Glutamatergic neuron (in vitro differentiated cells): ENCODE data around the gene TADA2A. TPM values are rescaled to one million over a fixed set of nuclear protein-coding genes. Genes with fewer than 3 reads are reported as not detected.

Experiments
- DNase-seq: peaks from one replicate; pipeline ENCODE4 v3.0.0; 2022
- H3K27ac Mint-ChIP-seq: one replicate; pipeline ENCODE4 v1.8.0; 2020; ENCODE audit warnings: mild to moderate bottlenecking, mixed read lengths, inconsistent platforms; ENCODE audit not compliant: unreplicated experiment
- H3K27me3 Mint-ChIP-seq: one replicate; pipeline ENCODE4 v1.8.0; 2020; ENCODE audit warnings: mild to moderate bottlenecking, moderate library complexity, mixed read lengths, inconsistent platforms; ENCODE audit not compliant: unreplicated experiment
- H3K36me3 Mint-ChIP-seq: one replicate; pipeline ENCODE4 v1.8.0; 2020; ENCODE audit warnings: mild to moderate bottlenecking, mixed read lengths, inconsistent platforms; ENCODE audit not compliant: unreplicated experiment
- H3K4me1 Mint-ChIP-seq: one replicate; pipeline ENCODE4 v1.8.0; 2020; ENCODE audit warnings: mild to moderate bottlenecking, low read depth, mixed read lengths, inconsistent platforms; ENCODE audit not compliant: unreplicated experiment
- H3K4me3 Mint-ChIP-seq: one replicate; pipeline ENCODE4 v1.8.0; 2020; ENCODE audit warnings: mild to moderate bottlenecking, mixed read lengths, inconsistent platforms; ENCODE audit not compliant: unreplicated experiment
- H3K9me3 Mint-ChIP-seq: one replicate; pipeline ENCODE4 v1.8.0; 2020; ENCODE audit warnings: mild to moderate bottlenecking, moderate library complexity, mixed read lengths, inconsistent platforms; ENCODE audit not compliant: unreplicated experiment
- CTCF ChIP-seq: fragments of 200-600 bp; sonication (generic); IDR thresholded peaks from one replicate; pipeline ENCODE4 v1.5.0; 2021; ENCODE audit not compliant: partially characterized antibody, unreplicated experiment
- total RNA-seq: library from RNA; stranded (reverse); fragmentation: NEBNext Ultra II Directional; extraction: Animal tissue kit (Norgen Biotek cat#: 25700); gene quantifications from one replicate; pipeline ENCODE4 v1.2.1, GENCODE V29; 2021; ENCODE audit not compliant: unreplicated experiment

The TADA2A gene
- total RNA-seq, 1 donor from 2014 or later, result 30.6 TPM

- no peaks in the 10 kb centered on the region for H3K9me3 Mint-ChIP-seq
- no peaks in the 10 kb centered on the region for H3K4me1 Mint-ChIP-seq
- no peaks in the 10 kb centered on the region for H3K36me3 Mint-ChIP-seq
- no peaks in the 10 kb centered on the region for H3K27me3 Mint-ChIP-seq
- peak; percentile 26 for TF ChIP-seq CTCF
- DNase-seq, result no peak
- H3K4me3 Mint-ChIP-seq, result no peak overlapping the region
- H3K27ac Mint-ChIP-seq, result no peak overlapping the region
Measured at GRCh38 chr17:37413875-37414519, 7.3 kb downstream of the TADA2A start.

- DNase-seq, result no peak
- Mint-ChIP-seq H3K4me3 (no peak overlapping the region), H3K36me3 (no peaks in the 10 kb centered on the region), H3K4me1 (no peaks in the 10 kb centered on the region), H3K9me3 (peaks cover 1% of the 10 kb centered on the region), H3K27ac (no peak overlapping the region), H3K27me3 (no peaks in the 10 kb centered on the region)
- no peak for TF ChIP-seq CTCF
Measured at GRCh38 chr17:37417852-37418251, 11.2 kb downstream of the TADA2A start.

GRCh38 chr17:37422971-37423625 is 16.4 kb downstream of the TADA2A start:
- no peak for TF ChIP-seq CTCF
- Mint-ChIP-seq H3K4me1 (no peaks in the 10 kb centered on the region), H3K27ac (no peak overlapping the region), H3K9me3 (peaks cover 1% of the 10 kb centered on the region), H3K27me3 (no peaks in the 10 kb centered on the region), H3K36me3 (no peaks in the 10 kb centered on the region), H3K4me3 (no peak overlapping the region)
- no peak for DNase-seq

GRCh38 chr17:37425268-37425667 is 18.6 kb downstream of the TADA2A start:
- H3K9me3 Mint-ChIP-seq, result no peaks in the 10 kb centered on the region
- H3K4me1 Mint-ChIP-seq, result no peaks in the 10 kb centered on the region

More at GRCh38 chr17:37425268-37425667, 18.6 kb downstream of the TADA2A start:
- H3K4me3 Mint-ChIP-seq, result no peak overlapping the region
- no peak overlapping the region for H3K27ac Mint-ChIP-seq
- H3K27me3 Mint-ChIP-seq, result no peaks in the 10 kb centered on the region
- no peak for TF ChIP-seq CTCF
- no peaks in the 10 kb centered on the region for H3K36me3 Mint-ChIP-seq
- no peak for DNase-seq
